Uterus (tissue), 4 donors: ENCODE data around the gene KCNQ1. TPM values are rescaled to one million over a fixed set of nuclear protein-coding genes. Genes with fewer than 3 reads are reported as not detected.

ENCODE experiments used
- DNase-seq, 2 donors: peaks; one replicate each; pipeline ENCODE4 v3.0.0-alpha.2; 2019 to 2020
- H3K27ac ChIP-seq, 2 donors: fragments of 200-600 bp; sonication (generic); 1 replicate in 1 of 2; 2 replicates in 1 of 2; pipeline ENCODE4 v1.5.1; 2016 to 2018
- H3K27me3 ChIP-seq, 2 donors: fragments of 200-600 bp; sonication (generic); one replicate each; pipeline ENCODE4 v1.5.1; 2018 to 2019; ENCODE audit warnings: control low read depth in 1 of 2
- H3K36me3 ChIP-seq, 2 donors: fragments of 200-600 bp; sonication (generic); one replicate each; pipeline ENCODE4 v1.5.1; 2019; ENCODE audit warnings: control low read depth in 1 of 2
- H3K4me1 ChIP-seq, 2 donors: fragments of 200-600 bp; sonication (generic); one replicate each; pipeline ENCODE4 v1.5.1; 2018 to 2019; ENCODE audit warnings: control low read depth in 1 of 2
- H3K4me3 ChIP-seq, 2 donors: fragments of 200-600 bp; sonication (generic); 1 replicate in 1 of 2; 2 replicates in 1 of 2; pipeline ENCODE4 v1.5.1; 2018 to 2019; ENCODE audit warnings: mild to moderate bottlenecking in 1 of 2
- H3K9me3 ChIP-seq, 2 donors: fragments of 200-600 bp; sonication (generic); one replicate each; pipeline ENCODE4 v1.5.1; 2019; ENCODE audit warnings: control low read depth in 1 of 2
- CTCF ChIP-seq, 4 experiments: fragments of 200-600 bp in 2 of 4; fragments of 450-650 bp in 2 of 4; sonication (generic) in 2 of 4; IDR thresholded peaks; one replicate each; pipeline ENCODE4 v1.5.1; 2016 to 2019; ENCODE audit warnings: antibody characterized with exemption in 4 of 4, mild to moderate bottlenecking in 2 of 4, moderate library complexity in 1 of 4
- POLR2A ChIP-seq, 2 donors: fragments of 450-650 bp; IDR thresholded peaks; one replicate each; pipeline ENCODE4 v1.6.1; 2016; ENCODE audit warnings: antibody characterized with exemption in 2 of 2, mild to moderate bottlenecking in 1 of 2, moderate library complexity in 1 of 2
- intact Hi-C: fragments of 100-400 bp; cut with DNase I; formaldehyde crosslinking; loops from one replicate; pipeline ENCODE4 v1.15.1; 2023; ENCODE audit warnings: low total_unique reads
- total RNA-seq, 4 donors: library from RNA; depleted of rRNA in 3 of 4; stranded (reverse); fragments of >200 nt in 3 of 4; gene quantifications; one replicate each; pipeline versions ENCODE4 v1.1.0 to v1.2.4, GENCODE V29; 2014 to 2023
- donor health status: DM: yes; HTN: yes; CAD: no.

Gene KCNQ1
- total RNA-seq, 4 donors from 2014 or later: 2.6 to 10.4 (median 5.4) TPM

GRCh38 chr11:2804701-2805387, 360.0 kb downstream of the KCNQ1 start:
- no peaks in the 10 kb centered on the region for H3K9me3 ChIP-seq
- intact Hi-C loops: no loop called here
- H3K4me1 ChIP-seq: peaks cover 7 to 15% of the 10 kb centered on the region in 2 donors
- peak overlapping the region; percentile 80 to 87 for H3K27ac ChIP-seq
- TF ChIP-seq POLR2A (IDR thresholded peaks at IDR 0.05): no peak
- TF ChIP-seq CTCF (IDR thresholded peaks at IDR 0.05): no peak
- H3K27me3 ChIP-seq: no peaks in the 10 kb centered on the region
- H3K4me3 ChIP-seq: no peak overlapping the region
- no peaks in the 10 kb centered on the region for H3K36me3 ChIP-seq
- DNase-seq: peak; percentile 16 to 20

- intact Hi-C loops: no loop called here
- H3K4me3 ChIP-seq: no peak overlapping the region
- H3K36me3 ChIP-seq: no peaks in the 10 kb centered on the region
- TF ChIP-seq CTCF (IDR thresholded peaks at IDR 0.05) (no peak), POLR2A (IDR thresholded peaks at IDR 0.05) (no peak)
- H3K27me3 ChIP-seq: no peaks in the 10 kb centered on the region
- H3K4me1 ChIP-seq: peaks cover 7 to 15% of the 10 kb centered on the region in 2 donors
- peak; percentile 23 to 29 for DNase-seq
- H3K27ac ChIP-seq: peak overlapping the region; percentile 80 to 87
- no peaks in the 10 kb centered on the region for H3K9me3 ChIP-seq
Observed at GRCh38 chr11:2805388-2806056, 360.7 kb downstream of the KCNQ1 start.

GRCh38 chr11:2806351-2807024, 361.7 kb downstream of the KCNQ1 start:
- no peak overlapping the region for H3K4me3 ChIP-seq

GRCh38 chr11:2807025-2807681, 362.3 kb downstream of the KCNQ1 start:
- peak overlapping the region; percentile 80 to 87 for H3K27ac ChIP-seq
- H3K4me3 ChIP-seq: peak overlapping the region in 1 of 2 donors; percentile 12

More at GRCh38 chr11:2806351-2807024, 361.7 kb downstream of the KCNQ1 start:
- intact Hi-C loops: no loop called here
- TF ChIP-seq CTCF (IDR thresholded peaks at IDR 0.05) (no peak), POLR2A (IDR thresholded peaks at IDR 0.05) (no peak)
- Histone ChIP-seq H3K27ac (peak overlapping the region; percentile 80 to 87), H3K27me3 (no peaks in the 10 kb centered on the region), H3K9me3 (no peaks in the 10 kb centered on the region), H3K36me3 (no peaks in the 10 kb centered on the region), H3K4me1 (peaks cover 12 to 24% of the 10 kb centered on the region in 2 donors)
- DNase-seq: peak; percentile 28 to 31

More at GRCh38 chr11:2807025-2807681, 362.3 kb downstream of the KCNQ1 start:
- TF ChIP-seq CTCF (IDR thresholded peaks at IDR 0.05): no peak
- no peak for TF ChIP-seq POLR2A (IDR thresholded peaks at IDR 0.05)
- peak; percentile 91 to 93 for DNase-seq
- Histone ChIP-seq H3K4me1 (peaks cover 19 to 28% of the 10 kb centered on the region in 2 donors), H3K9me3 (no peaks in the 10 kb centered on the region), H3K27me3 (no peaks in the 10 kb centered on the region), H3K36me3 (no peaks in the 10 kb centered on the region)
- intact Hi-C loops: no loop called here
